GM18519 (cell line): ENCODE measurements around the gene WASL.

ENCODE experiments used
- ATAC-seq: cut with Tn5 transposase; IDR thresholded peaks from one replicate; pipeline ENCODE4 v1.9.1; 2021; ENCODE audit warnings: mild to moderate bottlenecking, moderate library complexity; ENCODE audit not compliant: unreplicated experiment, low FRiP score

WASL gene

DNA sequence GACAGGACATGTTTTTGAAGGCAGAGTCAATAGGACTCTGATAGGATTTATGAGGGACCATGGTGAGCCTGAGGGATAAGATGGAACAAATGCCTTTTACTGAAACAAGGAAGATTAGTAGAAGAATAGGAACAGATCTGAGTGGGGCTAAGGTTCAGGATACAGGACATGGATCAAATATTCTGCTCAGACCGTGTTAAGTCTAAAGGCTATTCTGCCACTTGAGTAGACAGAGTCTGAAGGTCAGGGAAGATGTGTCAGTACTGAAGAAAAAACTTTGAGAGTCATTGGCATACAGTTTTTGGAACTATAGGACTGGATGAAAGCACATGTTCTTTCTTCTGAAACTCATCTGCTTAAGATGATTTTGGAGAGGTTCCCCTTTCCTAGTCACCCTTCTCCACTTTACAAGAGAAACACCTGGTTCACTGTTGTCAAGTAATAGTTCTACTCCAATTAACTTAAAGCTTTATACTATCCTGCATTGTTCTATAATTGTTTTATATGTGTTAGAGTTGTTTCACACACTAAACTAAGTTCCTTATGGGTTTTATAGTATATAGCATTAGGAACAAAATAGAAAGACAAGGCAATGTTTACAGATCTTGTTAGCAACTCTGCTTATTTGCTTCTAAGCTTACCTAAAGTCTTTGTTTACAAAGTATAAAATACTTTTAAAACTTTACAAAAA lies 43.4 kb downstream of the WASL start:
- ATAC-seq = no peak

GRCh38 chr7:123695944-123696677 lies 52.7 kb downstream of the WASL start:
- ATAC-seq = no peak

DNA sequence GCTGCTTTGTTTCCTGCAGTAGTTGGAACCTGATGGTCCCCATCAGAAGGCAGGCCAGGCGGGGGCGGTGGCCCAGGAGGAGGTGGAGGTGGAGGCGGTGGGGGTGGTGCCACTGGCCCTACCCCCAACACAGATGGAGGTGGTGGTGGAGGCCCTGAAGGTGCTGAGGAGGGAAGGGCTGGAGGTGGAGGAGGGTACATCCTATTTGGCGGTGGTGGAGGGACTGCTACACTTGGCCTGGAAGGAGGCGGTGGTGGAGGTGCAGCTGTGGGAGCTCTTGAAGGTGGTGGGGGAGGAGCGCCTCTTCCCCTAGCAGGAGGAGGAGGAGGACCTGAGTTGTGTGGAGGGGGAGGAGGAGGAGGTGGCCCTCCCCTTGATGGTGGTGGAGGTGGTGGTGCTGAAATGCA lies 56.3 kb downstream of the WASL start:
- ATAC-seq = no peak

GRCh38 chr7:123690550-123690949 lies 58.3 kb downstream of the WASL start:
- no peak for ATAC-seq

DNA sequence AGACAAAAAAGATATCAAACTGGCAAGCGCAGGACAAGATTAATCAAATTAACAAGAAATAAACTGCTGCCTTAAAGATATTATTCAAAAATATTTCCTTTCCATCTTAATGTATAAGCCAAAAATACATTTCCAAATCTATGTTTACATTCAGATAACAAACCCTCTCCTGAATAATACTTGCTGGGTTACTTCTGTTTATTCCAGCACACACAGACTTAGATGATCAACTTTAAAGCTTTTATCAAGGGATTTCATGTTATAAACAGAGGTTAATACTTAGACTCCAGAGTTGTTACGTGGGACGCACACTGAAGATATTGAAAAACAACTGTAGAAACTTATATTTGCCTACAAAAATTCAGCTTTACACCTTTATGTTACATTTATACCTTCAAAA lies 59.6 kb downstream of the WASL start:
- ATAC-seq = no peak

DNA sequence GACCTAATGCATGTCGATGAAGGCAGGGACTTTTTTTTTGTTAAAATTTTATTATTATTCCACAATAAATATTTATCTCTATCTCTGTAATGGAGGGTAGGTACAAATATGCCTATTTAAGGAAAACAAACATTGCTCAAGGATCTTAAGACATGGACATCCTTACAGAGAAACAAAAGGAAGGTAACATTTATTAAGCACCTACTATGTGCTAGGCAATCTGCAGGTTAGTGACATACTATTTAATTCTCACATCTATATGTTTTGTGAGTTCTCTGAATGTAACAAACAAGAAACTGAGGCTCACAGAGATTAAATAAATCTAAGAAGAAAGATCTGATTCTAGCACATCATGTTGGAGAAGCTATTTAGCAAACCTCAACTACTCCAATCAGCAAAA lies 61.1 kb downstream of the WASL start:
- no peak for ATAC-seq

- ATAC-seq = no peak
Observed at GRCh38 chr7:123687161-123687560, 61.6 kb downstream of the WASL start.

DNA sequence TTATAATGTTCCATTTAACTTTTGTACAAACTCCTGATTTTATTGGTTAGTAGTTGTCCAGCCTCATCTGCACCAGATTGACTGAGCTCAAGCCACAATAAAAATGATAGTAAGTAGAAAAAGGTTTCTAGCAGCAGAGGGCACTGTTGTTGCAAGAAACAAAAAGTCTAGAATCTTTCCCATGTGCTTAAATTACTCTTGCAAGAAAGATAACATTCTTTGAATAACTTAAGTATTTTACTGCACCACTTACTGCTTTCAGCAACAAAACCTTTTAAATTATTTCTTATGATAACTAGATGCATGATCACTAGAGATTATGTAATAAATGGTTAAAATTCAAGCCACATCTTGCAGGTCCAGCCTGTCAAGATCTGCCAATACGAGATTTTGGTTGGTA lies 66.1 kb downstream of the WASL start:
- peak; percentile 64 for ATAC-seq

DNA sequence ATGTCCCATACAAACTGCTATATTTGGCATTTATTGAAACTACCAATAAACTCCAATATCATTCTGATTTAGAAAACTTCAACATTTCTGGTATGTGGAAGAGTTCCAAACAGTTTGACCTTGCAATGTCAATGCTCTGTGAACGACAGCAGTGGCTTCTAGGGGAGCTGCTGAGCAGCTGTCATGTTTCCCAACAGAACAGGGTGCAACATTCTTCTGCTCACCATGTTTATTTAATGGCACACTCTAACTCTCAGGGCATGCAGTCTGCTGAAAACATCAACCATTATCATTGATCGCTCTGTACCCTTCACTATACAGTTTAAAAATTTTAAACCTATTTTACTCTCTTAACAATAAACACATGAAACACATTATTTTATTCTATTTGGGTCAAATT lies 67.2 kb downstream of the WASL start:
- ATAC-seq = no peak

- ATAC-seq = no peak
Observed at GRCh38 chr7:123680580-123680979, 68.2 kb downstream of the WASL start.

- ATAC-seq = no peak
Observed at GRCh38 chr7:123679614-123680013, 69.2 kb downstream of the WASL start.

DNA sequence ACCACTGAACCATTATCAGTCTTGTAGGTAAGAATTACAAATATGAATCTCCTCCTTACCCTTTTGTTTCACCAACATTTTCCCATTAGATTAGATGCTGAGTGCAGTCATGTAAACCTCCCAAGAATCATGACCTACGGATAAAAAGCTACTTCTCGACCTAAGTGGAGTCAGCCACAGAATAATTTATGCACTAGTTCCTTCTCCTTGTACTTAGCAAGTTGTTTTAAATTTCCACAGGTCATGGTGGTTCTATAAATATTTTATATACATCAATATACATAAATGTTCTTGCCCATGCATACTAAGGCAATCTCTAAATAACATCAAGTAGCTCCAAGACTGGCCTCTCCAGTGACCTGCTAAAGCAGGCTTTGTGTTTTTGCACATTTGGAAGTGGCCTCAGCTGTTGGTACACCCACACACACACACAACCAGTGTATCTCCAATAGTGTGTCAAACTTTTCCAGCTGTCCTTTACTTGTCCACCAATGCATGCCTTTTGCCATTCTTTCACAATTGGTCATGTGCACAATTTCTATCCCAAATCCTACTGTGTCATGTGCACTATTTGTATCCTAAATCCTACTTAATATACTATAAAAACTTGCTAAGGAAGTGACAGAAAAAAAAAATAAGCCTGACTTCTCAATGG lies 71.6 kb downstream of the WASL start:
- no peak for ATAC-seq

GRCh38 chr7:123675181-123675473 lies 73.7 kb downstream of the WASL start:
- ATAC-seq = no peak

GRCh38 chr7:123674399-123675180 lies 74.2 kb downstream of the WASL start:
- ATAC-seq = no peak

DNA sequence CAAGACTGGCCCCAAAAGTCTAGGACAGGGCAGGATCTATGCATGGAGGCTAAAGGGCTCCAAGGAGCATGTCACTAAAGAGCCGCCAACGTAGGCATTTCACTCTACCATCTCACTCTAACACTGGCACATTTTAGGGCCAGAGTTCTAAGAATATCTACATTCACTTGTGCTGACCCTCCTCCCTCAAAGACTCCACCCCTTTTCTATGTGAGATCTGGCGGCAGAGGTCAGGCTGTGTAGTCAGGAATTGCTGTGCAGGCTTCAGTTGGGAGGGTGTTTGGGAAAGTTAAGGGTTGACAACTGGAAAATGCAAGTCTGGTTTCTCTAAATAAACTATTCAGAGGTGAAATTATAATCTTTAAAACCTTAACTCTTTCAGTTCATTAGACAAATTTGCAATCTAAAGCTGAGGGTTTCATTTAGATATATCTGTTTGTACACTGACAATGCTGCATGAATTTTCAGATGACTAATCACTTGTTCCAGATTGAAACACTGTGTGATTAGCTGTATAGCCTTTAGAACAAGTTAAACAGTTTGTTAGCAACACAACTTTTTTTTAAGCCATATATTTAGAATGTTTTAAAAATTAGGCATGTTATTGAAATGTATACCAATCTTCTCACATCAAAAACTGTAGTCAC lies 74.9 kb downstream of the WASL start:
- ATAC-seq = no peak

- no peak for ATAC-seq
Observed at GRCh38 chr7:123673137-123673732, 75.6 kb downstream of the WASL start.

- ATAC-seq = no peak
Observed at GRCh38 chr7:123669485-123669884, 79.3 kb downstream of the WASL start.

DNA sequence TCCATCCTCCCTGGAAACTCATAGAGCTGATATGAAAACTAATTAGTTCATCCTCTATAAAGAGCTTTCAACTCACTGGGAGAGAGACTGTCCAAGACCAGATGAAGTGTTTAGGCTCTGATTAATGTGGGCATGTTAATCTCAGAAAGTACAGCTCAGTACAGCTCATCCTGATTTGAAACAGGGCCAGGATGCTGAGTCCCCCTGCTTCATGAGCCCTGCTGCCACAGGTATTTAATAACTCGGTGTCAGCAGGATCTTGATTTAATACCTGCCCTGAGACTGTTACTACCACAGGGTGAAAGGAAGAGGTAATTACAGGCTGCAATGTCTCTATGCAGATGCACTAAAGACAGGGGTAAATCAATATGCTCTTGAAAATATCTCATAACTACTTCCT lies 82.3 kb downstream of the WASL start:
- no peak for ATAC-seq

DNA sequence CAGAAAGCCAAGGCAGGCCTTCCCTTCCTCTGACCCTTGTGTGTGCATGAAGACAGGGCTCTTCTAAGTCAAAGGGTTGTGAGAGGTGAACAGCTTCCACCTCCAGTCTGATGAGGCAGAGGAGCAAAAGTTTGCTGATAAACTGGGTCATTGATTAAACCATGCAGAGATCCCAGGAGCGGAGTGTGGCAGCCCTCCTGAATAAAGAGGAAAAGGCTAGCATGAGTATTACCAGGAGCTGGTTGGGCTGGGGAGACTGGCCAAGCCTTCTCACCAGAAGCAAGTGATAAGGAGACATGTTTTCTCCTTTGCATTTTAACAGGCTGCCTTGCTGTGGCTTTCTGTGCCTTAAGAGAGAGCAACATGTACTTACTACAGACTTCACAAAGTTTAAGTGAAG lies 82.9 kb downstream of the WASL start:
- no peak for ATAC-seq

GRCh38 chr7:123665157-123665556 lies 83.6 kb downstream of the WASL start:
- ATAC-seq = no peak
